ENCODE data around the gene BHLHE23.

The BHLHE23 gene

GRCh38 chr20:63007646-63008488 is 1.1 kb upstream of the BHLHE23 start:
- no peak for DNase-seq

GRCh38 chr20:63007360-63007645 is 539 bp upstream of the BHLHE23 start:
- no peak for DNase-seq

GRCh38 chr20:63005862-63006539 is 763 bp downstream of the BHLHE23 start:
- no peak for DNase-seq

GRCh38 chr20:63005365-63005861 is 1.4 kb downstream of the BHLHE23 start:
- no peak for DNase-seq

- no peak for DNase-seq
Measured at GRCh38 chr20:63004607-63005364, 2.0 kb downstream of the BHLHE23 start.

- DNase-seq = no peak
Measured at GRCh38 chr20:63003546-63003945, 3.2 kb downstream of the BHLHE23 start.

- no peak for DNase-seq
Measured at GRCh38 chr20:63002511-63002910, 4.3 kb downstream of the BHLHE23 start.

- DNase-seq = no peak
Measured at GRCh38 chr20:63000958-63001357, 5.8 kb downstream of the BHLHE23 start.

- DNase-seq = no peak
Measured at GRCh38 chr20:63000036-63000435, 6.7 kb downstream of the BHLHE23 start.

- DNase-seq = no peak
Measured at GRCh38 chr20:62999580-62999979, 7.2 kb downstream of the BHLHE23 start.

GRCh38 chr20:62998449-62998848 is 8.3 kb downstream of the BHLHE23 start:
- DNase-seq = no peak

- DNase-seq = no peak
Measured at GRCh38 chr20:62997417-62998035, 9.2 kb downstream of the BHLHE23 start.

- no peak for DNase-seq
Measured at GRCh38 chr20:62996596-62996982, 10.2 kb downstream of the BHLHE23 start.

- DNase-seq = no peak
Measured at GRCh38 chr20:62995898-62996595, 10.7 kb downstream of the BHLHE23 start.

- no peak for DNase-seq
Measured at GRCh38 chr20:62995481-62995880, 11.3 kb downstream of the BHLHE23 start.

GRCh38 chr20:62994869-62995281 is 11.9 kb downstream of the BHLHE23 start:
- no peak for DNase-seq

- DNase-seq = no peak
Measured at GRCh38 chr20:62993856-62994494, 12.8 kb downstream of the BHLHE23 start.

GRCh38 chr20:62991863-62992262 is 14.9 kb downstream of the BHLHE23 start:
- DNase-seq = no peak

GRCh38 chr20:62991196-62991807 is 15.5 kb downstream of the BHLHE23 start:
- DNase-seq = no peak

GRCh38 chr20:62990306-62990825 is 16.4 kb downstream of the BHLHE23 start:
- no peak for DNase-seq

GRCh38 chr20:62989201-62989601 is 17.6 kb downstream of the BHLHE23 start:
- DNase-seq = no peak
